H9 (cell line): ENCODE results near the gene KLF2. TPM values are rescaled to one million over a fixed set of nuclear protein-coding genes. Genes with fewer than 3 reads are reported as not detected.

Experiments
- DNase-seq: peaks from one replicate; pipeline ENCODE4 v3.0.0-alpha.2; 2017
- H2AFZ ChIP-seq: one replicate; pipeline ENCODE4 v1.6.1; 2013; ENCODE audit warnings: mild to moderate bottlenecking, low read length, control low read depth, moderate library complexity
- H2AK5ac ChIP-seq: 2 replicates; pipeline ENCODE4 v1.6.1; 2013; ENCODE audit warnings: low read length, control low read depth, mixed read lengths; ENCODE audit not compliant: insufficient read length
- H2BK120ac ChIP-seq: one replicate; pipeline ENCODE4 v1.6.1; 2013; ENCODE audit warnings: low read depth, mild to moderate bottlenecking, low read length, control low read depth, inconsistent platforms; ENCODE audit not compliant: poor library complexity, severe bottlenecking
- H2BK12ac ChIP-seq: 2 replicates; pipeline ENCODE4 v1.6.1; 2013; ENCODE audit warnings: low read length, control low read depth, mixed read lengths, low read depth; ENCODE audit not compliant: insufficient read length
- H2BK15ac ChIP-seq: 2 replicates; pipeline ENCODE4 v1.6.1; 2013; ENCODE audit warnings: low read depth, low read length, control low read depth
- H2BK20ac ChIP-seq: one replicate; pipeline ENCODE4 v1.6.1; 2013; ENCODE audit warnings: low read depth, mild to moderate bottlenecking, low read length, control low read depth, inconsistent platforms; ENCODE audit not compliant: poor library complexity, severe bottlenecking
- H2BK5ac ChIP-seq: 2 replicates; pipeline ENCODE4 v1.6.1; 2013; ENCODE audit warnings: low read length, control low read depth, mixed read lengths; ENCODE audit not compliant: insufficient read length
- H3K14ac ChIP-seq: 2 replicates; pipeline ENCODE4 v1.6.1; 2013; ENCODE audit warnings: low read length, control low read depth; ENCODE audit not compliant: insufficient read depth
- H3K18ac ChIP-seq: 2 replicates; pipeline ENCODE4 v1.6.1; 2013; ENCODE audit warnings: low read depth, mild to moderate bottlenecking, mixed read lengths, low read length, control low read depth; ENCODE audit not compliant: insufficient read length
- H3K23ac ChIP-seq: 2 replicates; pipeline ENCODE4 v1.6.1; 2013; ENCODE audit warnings: low read length, control low read depth, mixed read lengths, low read depth; ENCODE audit not compliant: insufficient read length
- H3K23me2 ChIP-seq: 2 replicates; pipeline ENCODE4 v1.6.1; 2013; ENCODE audit warnings: low read depth, mild to moderate bottlenecking, mixed read lengths, low read length, control low read depth; ENCODE audit not compliant: insufficient read length, poor library complexity, severe bottlenecking
- H3K27ac ChIP-seq: 2 replicates; pipeline ENCODE4 v1.5.1; 2013; ENCODE audit warnings: low read length, control low read depth, mixed read lengths, low read depth; ENCODE audit not compliant: insufficient read length
- H3K27me3 ChIP-seq: 2 replicates; pipeline ENCODE4 v1.6.1; 2013; ENCODE audit warnings: low read length, control low read depth, inconsistent platforms; ENCODE audit not compliant: insufficient read depth
- H3K4ac ChIP-seq: 2 replicates; pipeline ENCODE4 v1.6.1; 2013; ENCODE audit warnings: low read depth, mild to moderate bottlenecking, control low read depth, inconsistent platforms, low read length, moderate library complexity
- H3K4me1 ChIP-seq: 2 replicates; pipeline ENCODE4 v1.6.1; 2013; ENCODE audit warnings: low read length, control low read depth, inconsistent platforms; ENCODE audit not compliant: insufficient read depth
- H3K4me2 ChIP-seq: 2 replicates; pipeline ENCODE4 v1.6.1; 2013; ENCODE audit warnings: low read length, control low read depth, mixed read lengths; ENCODE audit not compliant: insufficient read length, insufficient read depth
- H3K56ac ChIP-seq: 2 replicates; pipeline ENCODE4 v1.6.1; 2013; ENCODE audit warnings: low read depth, mild to moderate bottlenecking, mixed read lengths, low read length, control low read depth; ENCODE audit not compliant: insufficient read length
- H3K79me1 ChIP-seq: 2 replicates; pipeline ENCODE4 v1.6.1; 2013; ENCODE audit warnings: low read depth, mild to moderate bottlenecking, moderate library complexity, low read length, control low read depth, inconsistent platforms; ENCODE audit not compliant: insufficient read depth, poor library complexity, severe bottlenecking
- H3K79me2 ChIP-seq: 2 replicates; pipeline ENCODE4 v1.6.1; 2013; ENCODE audit warnings: low read length, control low read depth, inconsistent platforms; ENCODE audit not compliant: insufficient read depth
- H3K9ac ChIP-seq: 2 replicates; pipeline ENCODE4 v1.6.1; 2013; ENCODE audit warnings: low read length, control low read depth, mixed read lengths; ENCODE audit not compliant: insufficient read length; ENCODE audit errors: extremely low read depth
- H3K9me3 ChIP-seq: one replicate; pipeline ENCODE4 v1.6.1; 2013; ENCODE audit warnings: low read depth, low read length, inconsistent platforms; ENCODE audit not compliant: control insufficient read depth
- H3T11ph ChIP-seq: one replicate; pipeline ENCODE4 v1.6.1; 2013; ENCODE audit warnings: mild to moderate bottlenecking, low read length, control low read depth, inconsistent platforms
- H4K20me1 ChIP-seq: one replicate; pipeline ENCODE4 v1.6.1; 2013; ENCODE audit not compliant: control insufficient read depth, insufficient read length, insufficient read depth
- H4K5ac ChIP-seq: 2 replicates; pipeline ENCODE4 v1.6.1; 2013; ENCODE audit warnings: low read depth, mild to moderate bottlenecking, mixed read lengths, low read length, control low read depth; ENCODE audit not compliant: insufficient read length
- H4K8ac ChIP-seq: replicated peaks from 2 replicates; pipeline ENCODE4 v1.6.1; 2013; ENCODE audit warnings: low read length, control low read depth, mixed read lengths, low read depth; ENCODE audit not compliant: insufficient read length
- H4K91ac ChIP-seq: 2 replicates; pipeline ENCODE4 v1.6.1; 2013; ENCODE audit warnings: low read depth, mild to moderate bottlenecking, moderate library complexity, mixed read lengths, low read length, control low read depth; ENCODE audit not compliant: insufficient read length
- H3K27ac Mint-ChIP-seq, 3 experiments: 2 replicates in 2 of 3; 3 replicates in 1 of 3; pipeline ENCODE4 v1.8.0; 2020 to 2021; ENCODE audit warnings: mixed read lengths in 3 of 3, mild to moderate bottlenecking in 1 of 3, moderate library complexity in 1 of 3
- H3K27me3 Mint-ChIP-seq: 2 replicates; pipeline ENCODE4 v1.8.0; 2021; ENCODE audit warnings: low read depth, mild to moderate bottlenecking, moderate library complexity, mixed read lengths
- H3K36me3 Mint-ChIP-seq, 3 experiments: 2 replicates in 2 of 3; 3 replicates in 1 of 3; pipeline ENCODE4 v1.8.0; 2020 to 2021; ENCODE audit warnings: low read depth in 3 of 3, mixed read lengths in 3 of 3; ENCODE audit not compliant: insufficient read depth in 1 of 3
- H3K4me1 Mint-ChIP-seq, 2 experiments: 2 replicates each; pipeline ENCODE4 v1.8.0; 2020; ENCODE audit warnings: mixed read lengths in 2 of 2
- H3K4me3 Mint-ChIP-seq, 2 experiments: 2 replicates in 1 of 2; 3 replicates in 1 of 2; pipeline ENCODE4 v1.8.0; 2020 to 2021; ENCODE audit warnings: mild to moderate bottlenecking in 2 of 2, mixed read lengths in 2 of 2, moderate library complexity in 1 of 2
- H3K9me3 Mint-ChIP-seq, 2 experiments: 2 replicates in 1 of 2; 3 replicates in 1 of 2; pipeline ENCODE4 v1.8.0; 2020; ENCODE audit warnings: mild to moderate bottlenecking in 2 of 2, mixed read lengths in 2 of 2, moderate library complexity in 1 of 2
- WGBS: extraction: QIAGEN DNeasy Blood & Tissue Kit; methylation state at CpG from one replicate; pipeline ENCODE4 v1.1.7; 2013; ENCODE audit warnings: missing lambda C conversion rate, low lambda C conversion rate, mixed read lengths; ENCODE audit not compliant: insufficient read length; ENCODE audit errors: extremely low coverage; 5-methylcytosine and 5-hydroxymethylcytosine counted together
- total RNA-seq: library from RNA; stranded (reverse); gene quantifications from 2 replicates; pipeline ENCODE4 v1.2.1, GENCODE V29; 2021
- TF ChIP-seq, protein P1 (sequence below): fragments of 200-600 bp; sonication (generic); conservative IDR thresholded peaks from 3 replicates; pipeline ENCODE4 v1.8.0; 2021; ENCODE audit warnings: antibody characterized with exemption, mild to moderate bottlenecking

KLF2 gene
- total RNA-seq, 1 experiment from 2014 or later, result 0.33 TPM

- Histone ChIP-seq H3K4ac (no peak overlapping the region), H4K8ac (no peak overlapping the region), H3K27ac (no peak overlapping the region), H2BK12ac (no peak overlapping the region), H3K56ac (no peak overlapping the region), H2AK5ac (no peak overlapping the region), H4K91ac (no peak overlapping the region), H3K4me2 (no peak overlapping the region), H2BK120ac (no peak overlapping the region), H3K79me2 (no peaks in the 10 kb centered on the region), H3K18ac (no peak overlapping the region), H3K4me1 (no peaks in the 10 kb centered on the region), H3K9me3 (no peaks in the 10 kb centered on the region), H3K23ac (no peak overlapping the region), H3K27me3 (no peaks in the 10 kb centered on the region), H4K20me1 (no peaks in the 10 kb centered on the region), H3K9ac (no peak overlapping the region), H3K23me2 (no peaks in the 10 kb centered on the region), H3K79me1 (no peaks in the 10 kb centered on the region), H3K14ac (no peak overlapping the region), H2BK15ac (no peak overlapping the region), H2BK20ac (no peak overlapping the region), H2BK5ac (no peak overlapping the region), H4K5ac (no peak overlapping the region), H2AFZ (no peak overlapping the region), H3T11ph (no peak overlapping the region)
- no peak overlapping the region for H3K4me3 Mint-ChIP-seq
- H3K27me3 Mint-ChIP-seq, result peaks cover 32% of the 10 kb centered on the region
- no peak overlapping the region for H3K27ac Mint-ChIP-seq
- TF ChIP-seq, protein P1, sequence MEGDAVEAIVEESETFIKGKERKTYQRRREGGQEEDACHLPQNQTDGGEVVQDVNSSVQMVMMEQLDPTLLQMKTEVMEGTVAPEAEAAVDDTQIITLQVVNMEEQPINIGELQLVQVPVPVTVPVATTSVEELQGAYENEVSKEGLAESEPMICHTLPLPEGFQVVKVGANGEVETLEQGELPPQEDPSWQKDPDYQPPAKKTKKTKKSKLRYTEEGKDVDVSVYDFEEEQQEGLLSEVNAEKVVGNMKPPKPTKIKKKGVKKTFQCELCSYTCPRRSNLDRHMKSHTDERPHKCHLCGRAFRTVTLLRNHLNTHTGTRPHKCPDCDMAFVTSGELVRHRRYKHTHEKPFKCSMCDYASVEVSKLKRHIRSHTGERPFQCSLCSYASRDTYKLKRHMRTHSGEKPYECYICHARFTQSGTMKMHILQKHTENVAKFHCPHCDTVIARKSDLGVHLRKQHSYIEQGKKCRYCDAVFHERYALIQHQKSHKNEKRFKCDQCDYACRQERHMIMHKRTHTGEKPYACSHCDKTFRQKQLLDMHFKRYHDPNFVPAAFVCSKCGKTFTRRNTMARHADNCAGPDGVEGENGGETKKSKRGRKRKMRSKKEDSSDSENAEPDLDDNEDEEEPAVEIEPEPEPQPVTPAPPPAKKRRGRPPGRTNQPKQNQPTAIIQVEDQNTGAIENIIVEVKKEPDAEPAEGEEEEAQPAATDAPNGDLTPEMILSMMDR, result no peak
- H3K36me3 Mint-ChIP-seq, result no peaks in the 10 kb centered on the region
- H3K9me3 Mint-ChIP-seq, result no peaks in the 10 kb centered on the region; a peak in 1 of 5 replicates
- 0 out of 4 replicates have a peak, but pooled peaks cover 0 to 2% of the 10 kb centered on the region in 2 experiments for H3K4me1 Mint-ChIP-seq
- no peak for DNase-seq
- WGBS, result no CpG with 5 or more reads among the region's 13 CpGs
Observed at GRCh38 chr19:16315825-16316505, 8.7 kb upstream of the KLF2 start.
